ENCODE measurements around the gene PGAP3.

The PGAP3 gene

DNA sequence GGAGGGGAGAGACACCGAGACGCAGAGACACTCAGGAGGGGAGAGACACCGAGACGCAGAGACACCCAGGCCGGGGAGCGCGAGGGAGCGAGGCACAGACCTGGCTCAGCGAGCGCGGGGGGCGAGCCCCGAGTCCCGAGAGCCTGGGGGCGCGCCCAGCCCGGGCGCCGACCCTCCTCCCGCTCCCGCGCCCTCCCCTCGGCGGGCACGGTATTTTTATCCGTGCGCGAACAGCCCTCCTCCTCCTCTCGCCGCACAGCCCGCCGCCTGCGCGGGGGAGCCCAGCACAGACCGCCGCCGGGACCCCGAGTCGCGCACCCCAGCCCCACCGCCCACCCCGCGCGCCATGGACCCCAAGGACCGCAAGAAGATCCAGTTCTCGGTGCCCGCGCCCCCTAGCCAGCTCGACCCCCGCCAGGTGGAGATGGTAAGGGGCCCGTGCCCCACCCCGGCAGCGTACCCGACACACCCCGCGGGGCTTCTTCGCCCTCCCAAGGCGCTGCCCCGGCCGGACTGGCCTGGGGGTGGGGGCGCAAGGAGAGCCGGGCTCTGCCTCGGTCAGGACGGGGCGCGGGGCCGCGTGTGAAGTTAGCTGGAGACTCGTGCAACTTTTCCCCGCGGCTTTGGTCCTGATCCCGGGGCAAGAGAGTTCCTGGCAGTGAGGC is 60.7 kb downstream of the PGAP3 start:
- Histone ChIP-seq H3K27me3 (ENCODE audit: control insufficient read depth, insufficient read depth, low read length) (peaks cover 32% of the 10 kb centered on the region), H3K36me3 (ENCODE audit: control insufficient read depth, insufficient read depth, low read length) (no peaks in the 10 kb centered on the region), H3K4me3 (ENCODE audit: low read length) (peak overlapping the region; percentile 41), H3K4me1 (ENCODE audit: control insufficient read depth, insufficient read depth, low read length) (peaks cover 1% of the 10 kb centered on the region), H3K27ac (ENCODE audit: low read depth, low read length) (no peak overlapping the region), H3K9ac (ENCODE audit: low read length) (peak overlapping the region; percentile 38)

DNA sequence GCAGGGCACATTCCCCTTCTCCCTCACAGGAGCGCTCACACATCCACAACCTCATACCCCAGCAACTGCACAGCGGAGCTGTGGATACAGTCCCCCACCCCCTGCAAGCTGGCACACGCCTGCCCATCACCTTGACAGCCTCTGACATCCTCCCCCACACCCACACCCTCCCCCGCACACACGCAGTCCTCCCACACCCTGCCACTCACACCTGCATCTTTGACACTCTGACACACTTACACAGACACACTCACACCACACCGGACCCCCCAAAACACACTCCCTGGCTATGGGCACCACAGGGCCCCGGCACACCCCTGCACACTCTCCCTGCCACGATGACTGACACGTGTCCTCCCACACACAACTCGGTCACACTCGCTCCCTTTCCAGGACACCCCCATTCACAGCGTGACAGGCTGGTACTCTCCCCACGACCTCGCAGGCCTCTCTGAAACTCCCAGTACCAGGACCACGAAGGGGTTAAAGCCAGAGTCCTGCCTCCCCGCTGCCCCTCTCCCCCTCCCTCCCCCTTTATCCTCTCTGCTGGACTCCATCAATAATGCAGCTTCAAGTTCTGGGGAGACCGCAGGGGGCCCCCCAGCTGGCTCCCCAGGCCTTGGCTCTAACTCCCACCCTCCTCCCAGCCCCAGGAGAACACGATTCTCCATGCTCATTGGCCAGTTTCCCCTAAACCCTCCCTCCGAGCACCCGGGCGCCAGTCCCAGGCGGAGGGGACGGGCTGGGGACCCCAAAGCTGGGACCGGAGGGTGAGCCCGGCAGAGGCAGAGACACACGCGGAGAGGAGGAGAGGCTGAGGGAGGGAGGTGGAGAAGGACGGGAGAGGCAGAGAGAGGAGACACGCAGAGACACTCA is 61.4 kb downstream of the PGAP3 start, which contains the start of gene PPP1R1B:
Gene PPP1R1B (plus strand): TSS at position 782 of the 876 bp plus-strand sequence. CDS start 441 bp downstream, outside the sequence.
- Histone ChIP-seq H3K4me3 (ENCODE audit: low read length) (peak within 1 kb of the TSS; percentile 41), H3K4me1 (ENCODE audit: control insufficient read depth, insufficient read depth, low read length) (peaks cover 3% of the 10 kb centered on the region), H3K9ac (ENCODE audit: low read length) (peak within 1 kb of the TSS; percentile 38), H3K27ac (ENCODE audit: low read depth, low read length) (peak within 1 kb of the TSS; percentile 24), H3K27me3 (ENCODE audit: control insufficient read depth, insufficient read depth, low read length) (peaks cover 32% of the 10 kb centered on the region), H3K36me3 (ENCODE audit: control insufficient read depth, insufficient read depth, low read length) (no peaks in the 10 kb centered on the region)

- Histone ChIP-seq H3K4me3 (ENCODE audit: low read length) (no peak overlapping the region), H3K27me3 (ENCODE audit: control insufficient read depth, insufficient read depth, low read length) (peaks cover 31% of the 10 kb centered on the region), H3K27ac (ENCODE audit: low read depth, low read length) (no peak overlapping the region), H3K9ac (ENCODE audit: low read length) (peak overlapping the region; percentile 12), H3K4me1 (ENCODE audit: control insufficient read depth, insufficient read depth, low read length) (peaks cover 3% of the 10 kb centered on the region), H3K36me3 (ENCODE audit: control insufficient read depth, insufficient read depth, low read length) (no peaks in the 10 kb centered on the region)
Observed at GRCh38 chr17:39625198-39625785, 62.6 kb downstream of the PGAP3 start.

- H3K36me3 ChIP-seq (ENCODE audit: control insufficient read depth, insufficient read depth, low read length): no peaks in the 10 kb centered on the region
- H3K9ac ChIP-seq (ENCODE audit: low read length): no peak overlapping the region
- no peak overlapping the region for H3K4me3 ChIP-seq (ENCODE audit: low read length)
- H3K27me3 ChIP-seq (ENCODE audit: control insufficient read depth, insufficient read depth, low read length): peaks cover 28% of the 10 kb centered on the region
- H3K27ac ChIP-seq (ENCODE audit: low read depth, low read length): no peak overlapping the region
- H3K4me1 ChIP-seq (ENCODE audit: control insufficient read depth, insufficient read depth, low read length): peaks cover 3% of the 10 kb centered on the region
Observed at GRCh38 chr17:39624313-39624712, 63.5 kb downstream of the PGAP3 start.

DNA sequence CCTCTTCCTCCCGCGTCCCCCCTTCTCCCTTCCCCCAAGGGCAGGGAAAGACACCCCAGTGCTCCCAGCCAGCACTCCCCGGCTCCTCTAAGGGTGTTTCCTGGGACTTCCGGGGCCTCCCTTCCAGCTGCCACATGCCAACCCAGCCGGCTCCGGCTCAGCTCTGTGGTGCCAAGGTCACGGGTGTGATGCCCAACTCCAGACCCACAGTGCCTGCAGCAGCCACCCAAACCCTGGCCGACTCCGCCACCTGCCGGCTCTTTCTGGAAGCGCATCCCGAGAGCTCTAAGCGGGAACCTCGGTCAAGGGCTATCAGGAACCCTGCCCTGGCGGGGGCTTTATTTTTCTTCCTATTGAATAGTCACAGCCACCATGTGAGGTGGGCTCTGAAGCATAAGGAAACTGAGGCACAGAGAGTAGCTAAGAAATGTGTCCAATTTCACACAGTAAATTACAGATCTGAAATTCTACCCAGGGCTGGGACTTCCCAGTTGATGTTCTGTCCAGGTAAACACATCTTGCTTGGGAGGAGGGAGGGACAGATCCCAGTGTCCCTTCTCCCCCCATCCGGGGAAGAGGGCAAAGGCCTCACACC is 64.4 kb downstream of the PGAP3 start:
- Histone ChIP-seq H3K27me3 (ENCODE audit: control insufficient read depth, insufficient read depth, low read length) (peaks cover 28% of the 10 kb centered on the region), H3K4me1 (ENCODE audit: control insufficient read depth, insufficient read depth, low read length) (peaks cover 3% of the 10 kb centered on the region), H3K4me3 (ENCODE audit: low read length) (no peak overlapping the region), H3K27ac (ENCODE audit: low read depth, low read length) (no peak overlapping the region), H3K36me3 (ENCODE audit: control insufficient read depth, insufficient read depth, low read length) (no peaks in the 10 kb centered on the region), H3K9ac (ENCODE audit: low read length) (peak overlapping the region; percentile 19)

DNA sequence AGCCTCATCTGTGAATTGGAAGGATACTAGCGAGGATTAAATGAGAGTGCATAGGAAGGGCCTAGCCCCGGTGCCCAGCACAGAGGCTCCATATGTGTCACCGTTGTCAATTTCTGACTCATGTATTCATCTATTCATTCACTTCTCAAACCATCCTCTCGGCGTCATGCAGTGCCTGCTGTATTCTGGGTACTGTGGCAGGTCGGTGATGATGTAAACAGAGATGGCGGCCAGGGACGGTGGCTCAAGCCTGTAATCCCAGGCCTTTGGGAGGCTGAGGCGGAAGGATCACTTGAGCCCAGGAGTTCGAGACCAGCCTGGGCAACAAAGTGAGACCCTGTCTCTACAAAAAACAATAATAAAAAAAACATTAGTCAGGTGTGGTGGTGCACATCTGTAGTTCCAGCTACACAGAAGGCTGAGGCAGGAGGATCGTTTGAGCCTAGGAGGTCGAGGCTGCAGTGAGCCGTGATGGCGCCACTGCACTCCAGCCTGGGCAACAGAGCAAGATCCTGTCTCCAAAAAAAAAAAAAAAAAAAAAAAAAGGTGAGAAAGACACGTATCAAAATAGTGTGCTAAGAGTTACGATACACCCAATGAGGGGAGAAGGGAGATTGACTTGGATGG is 65.4 kb downstream of the PGAP3 start:
- H3K4me1 ChIP-seq (ENCODE audit: control insufficient read depth, insufficient read depth, low read length): peaks cover 3% of the 10 kb centered on the region
- no peaks in the 10 kb centered on the region for H3K36me3 ChIP-seq (ENCODE audit: control insufficient read depth, insufficient read depth, low read length)
- no peak overlapping the region for H3K27ac ChIP-seq (ENCODE audit: low read depth, low read length)
- H3K27me3 ChIP-seq (ENCODE audit: control insufficient read depth, insufficient read depth, low read length): peaks cover 23% of the 10 kb centered on the region
- H3K9ac ChIP-seq (ENCODE audit: low read length): no peak overlapping the region
- H3K4me3 ChIP-seq (ENCODE audit: low read length): no peak overlapping the region

DNA sequence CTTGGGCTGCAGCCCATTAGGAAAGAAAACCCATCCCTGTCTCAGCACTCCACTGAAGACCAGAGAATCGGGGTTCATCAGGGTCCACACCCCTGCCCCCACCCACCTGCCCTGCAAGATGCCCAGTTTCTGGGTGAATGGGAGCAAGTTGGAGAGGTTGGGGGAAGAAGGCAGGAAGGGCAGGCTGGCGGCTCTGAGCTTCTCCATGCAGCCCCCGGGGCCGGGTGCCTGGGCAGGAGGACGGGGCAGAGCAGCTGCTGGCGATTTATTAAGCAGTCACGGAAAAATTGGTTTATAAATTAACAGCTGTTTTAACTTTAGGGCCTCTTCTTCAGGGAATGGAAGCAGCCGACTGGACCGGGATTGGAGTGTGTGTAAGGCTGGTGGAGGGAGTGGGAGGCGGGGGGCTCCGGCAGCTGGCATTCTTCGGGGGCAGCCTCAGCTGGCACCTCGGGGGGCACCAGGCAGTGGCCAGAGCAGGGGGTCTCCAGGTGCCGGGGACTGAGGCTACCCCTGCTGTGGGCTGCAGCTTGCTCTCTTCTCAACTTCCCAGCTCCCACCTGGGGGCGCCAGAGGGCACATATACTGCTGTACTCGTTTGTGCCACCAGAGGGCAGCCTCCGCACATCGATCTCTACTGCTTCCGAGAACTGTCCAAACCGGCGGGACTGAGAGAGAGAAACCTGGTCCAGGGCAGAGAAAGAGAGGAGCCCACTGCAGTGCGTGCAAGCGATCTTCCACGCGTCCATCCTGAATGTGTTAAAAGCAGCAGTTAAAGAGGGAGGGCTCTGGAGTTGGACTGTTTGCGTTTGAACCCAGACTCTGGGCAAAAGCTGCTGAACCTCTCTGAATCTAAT is 66.1 kb downstream of the PGAP3 start:
- no peak overlapping the region for H3K9ac ChIP-seq (ENCODE audit: low read length)
- no peak overlapping the region for H3K4me3 ChIP-seq (ENCODE audit: low read length)

More for the DNA sequence above, 66.1 kb downstream of the PGAP3 start:
- Histone ChIP-seq H3K27ac (ENCODE audit: low read depth, low read length) (no peak overlapping the region), H3K27me3 (ENCODE audit: control insufficient read depth, insufficient read depth, low read length) (peaks cover 21% of the 10 kb centered on the region), H3K36me3 (ENCODE audit: control insufficient read depth, insufficient read depth, low read length) (no peaks in the 10 kb centered on the region), H3K4me1 (ENCODE audit: control insufficient read depth, insufficient read depth, low read length) (peaks cover 3% of the 10 kb centered on the region)
